ENCODE data around the gene ABCF2.

The ABCF2 gene

GRCh38 chr7:151201344-151201743, 25.7 kb downstream of the ABCF2 start:
- H3K4me1 ChIP-seq (ENCODE audit: insufficient read depth, low read length) = peaks cover 3% of the 10 kb centered on the region; the same call in 1 of the 2 replicates
- H3K36me3 ChIP-seq (ENCODE audit: insufficient read depth, low read length) = no peaks in the 10 kb centered on the region
- WGBS = 84% methylated on average over 3 of the region's 3 CpGs
- no peak overlapping the region for H3K4me3 ChIP-seq (ENCODE audit: low read length)
- H3K27ac ChIP-seq (ENCODE audit: low read depth, low read length) = no peak overlapping the region
- H3K9me3 ChIP-seq (ENCODE audit: insufficient read depth, low read depth, low read length) = no peaks in the 10 kb centered on the region
- H3K27me3 ChIP-seq (ENCODE audit: insufficient read depth, low read length) = no peaks in the 10 kb centered on the region
- H3K9ac ChIP-seq (ENCODE audit: low read depth, low read length) = no peak overlapping the region

GRCh38 chr7:151198945-151199848, 27.8 kb downstream of the ABCF2 start:
- Histone ChIP-seq H3K9me3 (ENCODE audit: insufficient read depth, low read depth, low read length) (no peaks in the 10 kb centered on the region), H3K27ac (ENCODE audit: low read depth, low read length) (no peak overlapping the region), H3K27me3 (ENCODE audit: insufficient read depth, low read length) (0 out of 2 replicates have a peak, but pooled peaks cover 3% of the 10 kb centered on the region), H3K4me1 (ENCODE audit: insufficient read depth, low read length) (peaks cover 3% of the 10 kb centered on the region; the same call in 1 of the 2 replicates), H3K9ac (ENCODE audit: low read depth, low read length) (no peak overlapping the region), H3K36me3 (ENCODE audit: insufficient read depth, low read length) (no peaks in the 10 kb centered on the region), H3K4me3 (ENCODE audit: low read length) (no peak overlapping the region)
- WGBS = 77% methylated on average over 30 of the region's 30 CpGs

GRCh38 chr7:151197932-151198331, 29.1 kb downstream of the ABCF2 start:
- Histone ChIP-seq H3K9ac (ENCODE audit: low read depth, low read length) (no peak overlapping the region), H3K4me1 (ENCODE audit: insufficient read depth, low read length) (peaks cover 3% of the 10 kb centered on the region; the same call in 1 of the 2 replicates), H3K27me3 (ENCODE audit: insufficient read depth, low read length) (0 out of 2 replicates have a peak, but pooled peaks cover 3% of the 10 kb centered on the region), H3K27ac (ENCODE audit: low read depth, low read length) (no peak overlapping the region), H3K36me3 (ENCODE audit: insufficient read depth, low read length) (no peaks in the 10 kb centered on the region), H3K9me3 (ENCODE audit: insufficient read depth, low read depth, low read length) (no peaks in the 10 kb centered on the region), H3K4me3 (ENCODE audit: low read length) (no peak overlapping the region)

- no peak overlapping the region for H3K4me3 ChIP-seq (ENCODE audit: low read length)
- no peak overlapping the region for H3K27ac ChIP-seq (ENCODE audit: low read depth, low read length)
- H3K4me1 ChIP-seq (ENCODE audit: insufficient read depth, low read length) = peaks cover 3% of the 10 kb centered on the region; the same call in 1 of the 2 replicates
- 71% methylated on average over 16 of the region's 19 CpGs for WGBS
- H3K9me3 ChIP-seq (ENCODE audit: insufficient read depth, low read depth, low read length) = no peaks in the 10 kb centered on the region
- no peak overlapping the region for H3K9ac ChIP-seq (ENCODE audit: low read depth, low read length)
- H3K36me3 ChIP-seq (ENCODE audit: insufficient read depth, low read length) = no peaks in the 10 kb centered on the region
- H3K27me3 ChIP-seq (ENCODE audit: insufficient read depth, low read length) = 0 out of 2 replicates have a peak, but pooled peaks cover 3% of the 10 kb centered on the region
Measured at GRCh38 chr7:151195616-151196450, 31.2 kb downstream of the ABCF2 start.

- no peaks in the 10 kb centered on the region for H3K36me3 ChIP-seq (ENCODE audit: insufficient read depth, low read length)
- no peak overlapping the region for H3K27ac ChIP-seq (ENCODE audit: low read depth, low read length)
- H3K9ac ChIP-seq (ENCODE audit: low read depth, low read length) = no peak overlapping the region
- no peaks in the 10 kb centered on the region for H3K4me1 ChIP-seq (ENCODE audit: insufficient read depth, low read length)
- no peaks in the 10 kb centered on the region for H3K9me3 ChIP-seq (ENCODE audit: insufficient read depth, low read depth, low read length)
- no peak overlapping the region for H3K4me3 ChIP-seq (ENCODE audit: low read length)
- 90% methylated on average over 7 of the region's 7 CpGs for WGBS
- H3K27me3 ChIP-seq (ENCODE audit: insufficient read depth, low read length) = 0 out of 2 replicates have a peak, but pooled peaks cover 3% of the 10 kb centered on the region
Measured at GRCh38 chr7:151194188-151194587, 32.8 kb downstream of the ABCF2 start.

- no peak overlapping the region for H3K9ac ChIP-seq (ENCODE audit: low read depth, low read length)
- H3K27ac ChIP-seq (ENCODE audit: low read depth, low read length) = no peak overlapping the region
- no peaks in the 10 kb centered on the region for H3K36me3 ChIP-seq (ENCODE audit: insufficient read depth, low read length)
- H3K4me1 ChIP-seq (ENCODE audit: insufficient read depth, low read length) = no peaks in the 10 kb centered on the region
- no peaks in the 10 kb centered on the region for H3K9me3 ChIP-seq (ENCODE audit: insufficient read depth, low read depth, low read length)
- H3K27me3 ChIP-seq (ENCODE audit: insufficient read depth, low read length) = 0 out of 2 replicates have a peak, but pooled peaks cover 3% of the 10 kb centered on the region
- H3K4me3 ChIP-seq (ENCODE audit: low read length) = no peak overlapping the region
- 91% methylated on average over 14 of the region's 14 CpGs for WGBS
Measured at GRCh38 chr7:151193203-151193978, 33.6 kb downstream of the ABCF2 start.

- WGBS = 95% methylated on average over 22 of the region's 23 CpGs
Measured at GRCh38 chr7:151192002-151192539, 34.9 kb downstream of the ABCF2 start.

GRCh38 chr7:151191544-151191943, 35.5 kb downstream of the ABCF2 start:
- H3K4me1 ChIP-seq (ENCODE audit: insufficient read depth, low read length) = no peaks in the 10 kb centered on the region
- no peaks in the 10 kb centered on the region for H3K36me3 ChIP-seq (ENCODE audit: insufficient read depth, low read length)
- WGBS = 90% methylated on average over 12 of the region's 12 CpGs
- H3K4me3 ChIP-seq (ENCODE audit: low read length) = no peak overlapping the region
- no peak overlapping the region for H3K27ac ChIP-seq (ENCODE audit: low read depth, low read length)
- H3K9me3 ChIP-seq (ENCODE audit: insufficient read depth, low read depth, low read length) = no peaks in the 10 kb centered on the region
- H3K27me3 ChIP-seq (ENCODE audit: insufficient read depth, low read length) = 0 out of 2 replicates have a peak, but pooled peaks cover 3% of the 10 kb centered on the region
- H3K9ac ChIP-seq (ENCODE audit: low read depth, low read length) = no peak overlapping the region

More at GRCh38 chr7:151192002-151192539, 34.9 kb downstream of the ABCF2 start:
- H3K27me3 ChIP-seq (ENCODE audit: insufficient read depth, low read length) = 0 out of 2 replicates have a peak, but pooled peaks cover 3% of the 10 kb centered on the region
- H3K36me3 ChIP-seq (ENCODE audit: insufficient read depth, low read length) = no peaks in the 10 kb centered on the region
- H3K9me3 ChIP-seq (ENCODE audit: insufficient read depth, low read depth, low read length) = no peaks in the 10 kb centered on the region
- H3K4me3 ChIP-seq (ENCODE audit: low read length) = no peak overlapping the region
- no peak overlapping the region for H3K27ac ChIP-seq (ENCODE audit: low read depth, low read length)
- H3K4me1 ChIP-seq (ENCODE audit: insufficient read depth, low read length) = no peaks in the 10 kb centered on the region
- no peak overlapping the region for H3K9ac ChIP-seq (ENCODE audit: low read depth, low read length)

GRCh38 chr7:151189038-151189437, 38.0 kb downstream of the ABCF2 start:
- H3K27me3 ChIP-seq (ENCODE audit: insufficient read depth, low read length) = no peaks in the 10 kb centered on the region; the same call in 1 of the 2 replicates
- no peak overlapping the region for H3K27ac ChIP-seq (ENCODE audit: low read depth, low read length)
- no peak overlapping the region for H3K9ac ChIP-seq (ENCODE audit: low read depth, low read length)
- 96% methylated on average over 4 of the region's 4 CpGs for WGBS
- no peaks in the 10 kb centered on the region for H3K9me3 ChIP-seq (ENCODE audit: insufficient read depth, low read depth, low read length)
- H3K36me3 ChIP-seq (ENCODE audit: insufficient read depth, low read length) = no peaks in the 10 kb centered on the region
- no peaks in the 10 kb centered on the region for H3K4me1 ChIP-seq (ENCODE audit: insufficient read depth, low read length)
- H3K4me3 ChIP-seq (ENCODE audit: low read length) = no peak overlapping the region

- WGBS = 71% methylated on average over 5 of the region's 5 CpGs
- Histone ChIP-seq H3K27ac (ENCODE audit: low read depth, low read length) (no peak overlapping the region), H3K27me3 (ENCODE audit: insufficient read depth, low read length) (no peaks in the 10 kb centered on the region; the same call in 1 of the 2 replicates), H3K9ac (ENCODE audit: low read depth, low read length) (no peak overlapping the region), H3K36me3 (ENCODE audit: insufficient read depth, low read length) (no peaks in the 10 kb centered on the region), H3K9me3 (ENCODE audit: insufficient read depth, low read depth, low read length) (no peaks in the 10 kb centered on the region), H3K4me3 (ENCODE audit: low read length) (no peak overlapping the region), H3K4me1 (ENCODE audit: insufficient read depth, low read length) (no peaks in the 10 kb centered on the region)
Measured at GRCh38 chr7:151188252-151188542, 38.8 kb downstream of the ABCF2 start.
